Thyroid gland (tissue), 4 donors: ENCODE measurements around the gene AKAP6. TPM values are rescaled to one million over a fixed set of nuclear protein-coding genes. Genes with fewer than 3 reads are reported as not detected.

Experiments
- DNase-seq, 2 donors: peaks; one replicate each; pipeline ENCODE4 v3.0.0-alpha.2; 2019
- H3K27ac ChIP-seq, 3 donors: fragments of 200-600 bp; sonication (generic); 1 replicate in 2 of 3; 2 replicates in 1 of 3; pipeline ENCODE4 v1.5.1; 2016 to 2019; ENCODE audit warnings: mild to moderate bottlenecking in 1 of 3, moderate library complexity in 1 of 3
- H3K27me3 ChIP-seq: fragments of 200-600 bp; sonication (generic); one replicate; pipeline ENCODE4 v1.5.1; 2019
- H3K36me3 ChIP-seq, 2 donors: fragments of 200-600 bp; sonication (generic); one replicate each; pipeline ENCODE4 v1.5.1; 2016 to 2019
- H3K4me1 ChIP-seq, 2 donors: fragments of 200-600 bp; sonication (generic); one replicate each; pipeline ENCODE4 v1.5.1; 2017 to 2019
- H3K4me3 ChIP-seq, 3 donors: fragments of 200-600 bp; sonication (generic); replicated peaks in 1 of 3; 1 replicate in 2 of 3; 2 replicates in 1 of 3; pipeline ENCODE4 v1.5.1; 2016; ENCODE audit warnings: mild to moderate bottlenecking in 1 of 3
- H3K9me3 ChIP-seq: fragments of 200-600 bp; sonication (generic); one replicate; pipeline ENCODE4 v1.5.1; 2017
- CTCF ChIP-seq, 6 experiments: fragments of 200-600 bp in 3 of 6; fragments of 450-650 bp in 3 of 6; sonication (generic) in 3 of 6; IDR thresholded peaks; one replicate each; pipeline ENCODE4 v1.5.1; 2016 to 2019; ENCODE audit warnings: antibody characterized with exemption in 6 of 6, mild to moderate bottlenecking in 2 of 6, inconsistent platforms in 1 of 6, moderate library complexity in 1 of 6
- POLR2A ChIP-seq, 2 donors: fragments of 450-650 bp; IDR thresholded peaks; one replicate each; pipeline ENCODE4 v1.6.1; 2017; ENCODE audit warnings: antibody characterized with exemption in 2 of 2, mild to moderate bottlenecking in 2 of 2, moderate library complexity in 1 of 2
- WGBS, 2 donors: methylation state at CpG; one replicate each; pipeline ENCODE4 v1.1.5; 2017; 5-methylcytosine and 5-hydroxymethylcytosine counted together
- intact Hi-C: fragments of 100-400 bp; cut with DNase I; formaldehyde crosslinking; loops from one replicate; pipeline ENCODE4 v1.15.1; 2023
- total RNA-seq, 4 donors: library from RNA; depleted of rRNA; stranded (reverse); fragments of >200 nt; gene quantifications; one replicate each; pipeline ENCODE4 v1.2.3, GENCODE V29; 2016

The AKAP6 gene
- total RNA-seq, 4 donors from 2014 or later = 13.0 to 34.5 (median 22.7) TPM

- H3K36me3 ChIP-seq = no peaks in the 10 kb centered on the region
- H3K9me3 ChIP-seq = no peaks in the 10 kb centered on the region
- no peak for TF ChIP-seq POLR2A (IDR thresholded peaks at IDR 0.05)
- TF ChIP-seq CTCF (IDR thresholded peaks at IDR 0.05) = no peak
- DNase-seq = no peak
- H3K4me3 ChIP-seq = no peak overlapping the region
- no peaks in the 10 kb centered on the region for H3K27me3 ChIP-seq
- intact Hi-C loops = loop anchor here (10.0 kb wide), 1 partner anchor 304 kb away; no protein-coding TSS in a partner anchor
- no peaks in the 10 kb centered on the region for H3K4me1 ChIP-seq
- H3K27ac ChIP-seq = no peak overlapping the region
- WGBS, 2 donors = 94% methylated on average over 1 of the region's 1 CpG
These were observed 229.9 kb downstream of the AKAP6 start for GRCh38 chr14:32559048-32559447.

- intact Hi-C loops = loop anchor here (10.0 kb wide), 1 partner anchor 305 kb away; no protein-coding TSS in a partner anchor
- DNase-seq = no peak
- H3K4me1 ChIP-seq = peaks cover 0 to 3% of the 10 kb centered on the region in 2 donors
- no peaks in the 10 kb centered on the region for H3K9me3 ChIP-seq
- no peak for TF ChIP-seq POLR2A (IDR thresholded peaks at IDR 0.05)
- TF ChIP-seq CTCF (IDR thresholded peaks at IDR 0.05) = no peak
- H3K27me3 ChIP-seq = no peaks in the 10 kb centered on the region
- no peaks in the 10 kb centered on the region for H3K36me3 ChIP-seq
- H3K4me3 ChIP-seq = no peak overlapping the region
- no peak overlapping the region for H3K27ac ChIP-seq
- WGBS, 2 donors = 58 to 68% methylated on average over 1 of the region's 1 CpG
These were observed 230.5 kb downstream of the AKAP6 start for GRCh38 chr14:32559590-32559989.

DNA sequence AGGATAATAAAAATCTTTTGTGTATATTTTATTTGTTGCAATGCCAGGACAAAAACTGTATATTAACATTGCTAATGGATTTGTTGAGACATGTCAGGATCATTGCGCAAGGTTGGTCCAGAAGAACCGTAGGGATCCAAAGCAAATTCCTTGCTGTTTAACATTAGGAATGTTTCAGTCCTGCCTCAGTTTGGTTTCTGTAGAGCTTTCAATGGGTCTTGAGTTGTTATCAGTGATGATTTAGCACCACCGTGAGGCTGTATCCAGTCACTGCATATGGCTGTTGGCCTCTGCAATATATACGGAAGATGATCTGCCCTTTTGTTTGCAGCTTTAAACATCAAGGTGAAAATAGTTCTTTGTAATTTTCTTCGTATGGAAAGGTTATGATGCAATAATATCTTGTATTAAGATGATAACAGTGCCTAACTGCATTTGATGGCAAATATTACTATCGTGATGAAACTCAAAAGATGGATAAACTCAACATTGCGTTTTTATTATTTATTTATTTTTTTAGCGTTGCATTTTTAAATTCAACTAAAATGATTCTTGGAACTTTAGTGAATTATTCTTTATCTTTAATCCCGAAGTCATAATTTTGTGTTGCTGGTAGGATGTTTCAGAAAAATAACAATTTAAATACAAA, 231.2 kb downstream of the AKAP6 start:
- DNase-seq = peak; percentile 43 to 53
- WGBS, 2 donors = 27 to 29% methylated on average over 9 of the region's 9 CpGs
- H3K27me3 ChIP-seq = no peaks in the 10 kb centered on the region
- TF ChIP-seq CTCF (IDR thresholded peaks at IDR 0.05) (peak; percentile 48 to 97 (median 88)), POLR2A (IDR thresholded peaks at IDR 0.05) (no peak)
- H3K27ac ChIP-seq = no peak overlapping the region
- no peak overlapping the region for H3K4me3 ChIP-seq
- H3K36me3 ChIP-seq = no peaks in the 10 kb centered on the region
- intact Hi-C loops = no loop called here
- peaks cover 0 to 7% of the 10 kb centered on the region in 2 donors for H3K4me1 ChIP-seq
- H3K9me3 ChIP-seq = no peaks in the 10 kb centered on the region

GRCh38 chr14:32561520-32561919, 232.4 kb downstream of the AKAP6 start:
- H3K4me1 ChIP-seq = peaks cover 0 to 7% of the 10 kb centered on the region in 2 donors
- intact Hi-C loops = no loop called here
- WGBS, 2 donors = 38 to 44% methylated on average over 1 of the region's 1 CpG
- H3K9me3 ChIP-seq = no peaks in the 10 kb centered on the region
- H3K4me3 ChIP-seq = no peak overlapping the region
- DNase-seq = no peak
- TF ChIP-seq CTCF (IDR thresholded peaks at IDR 0.05) (no peak), POLR2A (IDR thresholded peaks at IDR 0.05) (no peak)
- H3K36me3 ChIP-seq = no peaks in the 10 kb centered on the region
- H3K27ac ChIP-seq = no peak overlapping the region
- H3K27me3 ChIP-seq = no peaks in the 10 kb centered on the region

DNA sequence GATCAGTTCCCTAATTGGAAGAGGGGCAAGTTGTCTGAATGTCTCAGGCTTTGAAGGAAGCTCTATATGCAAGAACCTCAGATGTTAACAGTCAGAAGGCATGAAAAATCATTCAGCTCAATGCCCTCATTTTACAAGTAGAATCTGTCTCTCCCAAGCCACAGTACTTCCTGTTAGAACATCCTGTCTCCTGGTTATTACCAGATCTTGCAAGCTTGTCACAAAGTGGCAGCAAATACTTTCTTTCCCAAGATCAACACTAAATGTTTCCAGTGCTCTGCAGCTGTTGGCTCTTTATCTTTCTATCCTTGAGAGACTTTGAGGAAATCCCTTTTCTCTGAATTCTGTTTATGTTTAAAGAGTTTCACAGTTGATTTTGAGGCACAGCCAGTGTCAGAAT, 235.5 kb downstream of the AKAP6 start:
- no peak for TF ChIP-seq CTCF (IDR thresholded peaks at IDR 0.05)
- TF ChIP-seq POLR2A (IDR thresholded peaks at IDR 0.05) = no peak
- Histone ChIP-seq H3K27ac (no peak overlapping the region), H3K4me1 (peaks cover 0 to 7% of the 10 kb centered on the region in 2 donors), H3K4me3 (no peak overlapping the region), H3K27me3 (no peaks in the 10 kb centered on the region), H3K9me3 (no peaks in the 10 kb centered on the region), H3K36me3 (no peaks in the 10 kb centered on the region)
- DNase-seq = no peak
- intact Hi-C loops = no loop called here
